HepG2 (cell line): ENCODE measurements around the gene MPI. TPM values are rescaled to one million over a fixed set of nuclear protein-coding genes. Genes with fewer than 3 reads are reported as not detected.

Source experiments
- FOSL2 ChIP-seq: sonication (generic); formaldehyde crosslinking; IDR thresholded peaks from 2 replicates; pipeline ENCODE4 v1.4.0; 2020; ENCODE audit warnings: missing genetic modification reagents
- FOXC1 ChIP-seq: sonication (generic); formaldehyde crosslinking; IDR thresholded peaks from 2 replicates; pipeline ENCODE4 v1.8.0; 2022; ENCODE audit warnings: mild to moderate bottlenecking, missing genetic modification reagents, borderline replicate concordance
- FOXK2 ChIP-seq: fragments of 450-650 bp; IDR thresholded peaks from 2 replicates; pipeline ENCODE4 v1.6.1; 2016
- GABPA ChIP-seq, 2 experiments: IDR thresholded peaks; 2 replicates each; pipeline ENCODE4 v1.6.1; 2011 to 2016; ENCODE audit warnings: low read depth in 2 of 2, low read length in 1 of 2, missing biosample characterization in 1 of 2, missing genetic modification characterization in 1 of 2
- GMEB1 ChIP-seq: sonication (generic); formaldehyde crosslinking; IDR thresholded peaks from 2 replicates; pipeline ENCODE4 v1.5.1; 2020; ENCODE audit warnings: missing genetic modification reagents, mild to moderate bottlenecking, borderline replicate concordance
- HNRNPK ChIP-seq: fragments of 200-400 bp; formaldehyde crosslinking; IDR thresholded peaks from 2 replicates; pipeline ENCODE4 v1.6.1; 2018; ENCODE audit warnings: low read length, low read depth, moderate library complexity, mild to moderate bottlenecking; ENCODE audit not compliant: poor library complexity, severe bottlenecking
- IKZF1 ChIP-seq: fragments of 450-650 bp; IDR thresholded peaks from 2 replicates; pipeline ENCODE4 v1.7.1; 2016
- ISL2 ChIP-seq: sonication (generic); formaldehyde crosslinking; IDR thresholded peaks from 2 replicates; pipeline ENCODE4 v1.5.0; 2020; ENCODE audit warnings: missing genetic modification reagents
- NFATC3 ChIP-seq: sonication (generic); formaldehyde crosslinking; IDR thresholded peaks from 2 replicates; pipeline ENCODE4 v1.5.1; 2020; ENCODE audit warnings: mild to moderate bottlenecking, missing genetic modification reagents
- PAX8 ChIP-seq: sonication (generic); formaldehyde crosslinking; IDR thresholded peaks from 2 replicates; pipeline ENCODE4 v1.8.0; 2022; ENCODE audit warnings: mild to moderate bottlenecking, missing genetic modification reagents, borderline replicate concordance
- PCBP1 ChIP-seq: fragments of 200-400 bp; formaldehyde crosslinking; IDR thresholded peaks from 2 replicates; pipeline ENCODE4 v1.6.1; 2017; ENCODE audit warnings: mild to moderate bottlenecking, low read depth, low read length, borderline replicate concordance
- PHF21A ChIP-seq: sonication (generic); formaldehyde crosslinking; IDR thresholded peaks from 2 replicates; pipeline ENCODE4 v1.5.0; 2020; ENCODE audit warnings: mild to moderate bottlenecking, missing genetic modification reagents
- PRMT3 ChIP-seq: sonication (generic); formaldehyde crosslinking; IDR thresholded peaks from 2 replicates; pipeline ENCODE4 v1.8.1; 2022; ENCODE audit warnings: low read depth, mild to moderate bottlenecking, moderate library complexity, missing genetic modification reagents, borderline replicate concordance
- REST ChIP-seq, 2 experiments: IDR thresholded peaks; 2 replicates each; pipeline ENCODE4 v1.6.1; 2011 to 2012; ENCODE audit warnings: low read length in 2 of 2, borderline replicate concordance in 1 of 2, low read depth in 1 of 2, mild to moderate bottlenecking in 1 of 2, moderate library complexity in 1 of 2
- ZC3H13 ChIP-seq: sonication (generic); formaldehyde crosslinking; IDR thresholded peaks from 2 replicates; pipeline ENCODE4 v1.8.1; 2023; ENCODE audit warnings: mild to moderate bottlenecking, missing genetic modification reagents, moderate library complexity
- ZFP82 ChIP-seq: sonication (generic); formaldehyde crosslinking; IDR thresholded peaks from 2 replicates; pipeline ENCODE4 v1.5.1; 2020; ENCODE audit warnings: mild to moderate bottlenecking, missing genetic modification reagents, borderline replicate concordance
- ZNF512 ChIP-seq: sonication (generic); formaldehyde crosslinking; IDR thresholded peaks from 2 replicates; pipeline ENCODE4 v1.4.0; 2020; ENCODE audit warnings: mild to moderate bottlenecking, missing genetic modification reagents
- polyA plus RNA-seq, 8 experiments: library from polyadenylated mRNA; depleted of rRNA in 3 of 8; stranded (reverse) in 7 of 8; unstranded in 1 of 8; fragments of >200 nt; fragmentation: Illumina TruSeq in 4 of 8; extraction: Trizol in 4 of 8; gene quantifications; 2 replicates each; pipeline versions ENCODE4 v1.2.1 to v1.2.3, GENCODE V29; 2011 to 2016; ENCODE audit warnings: low read depth in 4 of 8, missing spikeins in 1 of 8, mixed read lengths in 1 of 8; ENCODE audit not compliant: insufficient read depth in 1 of 8
- total RNA-seq, 5 experiments: library from RNA; depleted of rRNA; stranded (reverse); fragments of >200 nt; fragmentation: Illumina TruSeq; extraction: Trizol; gene quantifications; 2 replicates each; pipeline ENCODE4 v1.2.3, GENCODE V29; 2016; ENCODE audit warnings: low read depth in 1 of 5
- TF ChIP-seq, protein P1 (sequence below): sonication (generic); formaldehyde crosslinking; IDR thresholded peaks from 2 replicates; pipeline ENCODE4 v1.4.0; 2020; ENCODE audit warnings: missing genetic modification reagents

Gene MPI
- total and polyA plus RNA-seq, 2 of the 13 experiments (the other 11 are each of a cell fraction or from before 2014, with no cell fraction given) = 36.9 to 63.5 TPM

GRCh38 chr15:74906450-74907162 lies 16.8 kb downstream of the MPI start, which contains the start of gene FAM219B (continued):
- TF ChIP-seq ZNF512 (no peak), IKZF1 (no peak), FOXK2 (no peak), REST (IDR thresholded peaks at IDR 0.05; ENCODE audit: borderline replicate concordance in 1 of 2, low read depth in 1 of 2, low read length in 2 of 2) (no peak; a peak in 1 of 4 replicates), ZC3H13 (CRISPR knock-in tag) (no peak), GMEB1 (no peak; the same call in 1 of the 2 replicates), NFATC3 (no peak), HNRNPK (no peak), PRMT3 (CRISPR knock-in tag) (no peak), PAX8 (0 out of 2 replicates have a peak, but pooled peaks have one; percentile 75), PCBP1 (no peak), FOXC1 (CRISPR knock-in tag) (no peak), ISL2 (CRISPR knock-in tag) (0 out of 2 replicates have a peak, but pooled peaks have one; percentile 20), PHF21A (peak; percentile 30; the same call in 1 of the 2 replicates), FOSL2 (peak; percentile 17; the same call in 1 of the 2 replicates), GABPA (IDR thresholded peaks at IDR 0.05; ENCODE audit: low read depth, low read length) (0 out of 2 replicates have a peak, but pooled peaks have one; percentile 10), GABPA (CRISPR knock-in tag; IDR thresholded peaks at IDR 0.05; ENCODE audit: low read depth) (peak; percentile 35; the same call in 1 of the 2 replicates), ZFP82 (no peak)
- TF ChIP-seq, protein P1, sequence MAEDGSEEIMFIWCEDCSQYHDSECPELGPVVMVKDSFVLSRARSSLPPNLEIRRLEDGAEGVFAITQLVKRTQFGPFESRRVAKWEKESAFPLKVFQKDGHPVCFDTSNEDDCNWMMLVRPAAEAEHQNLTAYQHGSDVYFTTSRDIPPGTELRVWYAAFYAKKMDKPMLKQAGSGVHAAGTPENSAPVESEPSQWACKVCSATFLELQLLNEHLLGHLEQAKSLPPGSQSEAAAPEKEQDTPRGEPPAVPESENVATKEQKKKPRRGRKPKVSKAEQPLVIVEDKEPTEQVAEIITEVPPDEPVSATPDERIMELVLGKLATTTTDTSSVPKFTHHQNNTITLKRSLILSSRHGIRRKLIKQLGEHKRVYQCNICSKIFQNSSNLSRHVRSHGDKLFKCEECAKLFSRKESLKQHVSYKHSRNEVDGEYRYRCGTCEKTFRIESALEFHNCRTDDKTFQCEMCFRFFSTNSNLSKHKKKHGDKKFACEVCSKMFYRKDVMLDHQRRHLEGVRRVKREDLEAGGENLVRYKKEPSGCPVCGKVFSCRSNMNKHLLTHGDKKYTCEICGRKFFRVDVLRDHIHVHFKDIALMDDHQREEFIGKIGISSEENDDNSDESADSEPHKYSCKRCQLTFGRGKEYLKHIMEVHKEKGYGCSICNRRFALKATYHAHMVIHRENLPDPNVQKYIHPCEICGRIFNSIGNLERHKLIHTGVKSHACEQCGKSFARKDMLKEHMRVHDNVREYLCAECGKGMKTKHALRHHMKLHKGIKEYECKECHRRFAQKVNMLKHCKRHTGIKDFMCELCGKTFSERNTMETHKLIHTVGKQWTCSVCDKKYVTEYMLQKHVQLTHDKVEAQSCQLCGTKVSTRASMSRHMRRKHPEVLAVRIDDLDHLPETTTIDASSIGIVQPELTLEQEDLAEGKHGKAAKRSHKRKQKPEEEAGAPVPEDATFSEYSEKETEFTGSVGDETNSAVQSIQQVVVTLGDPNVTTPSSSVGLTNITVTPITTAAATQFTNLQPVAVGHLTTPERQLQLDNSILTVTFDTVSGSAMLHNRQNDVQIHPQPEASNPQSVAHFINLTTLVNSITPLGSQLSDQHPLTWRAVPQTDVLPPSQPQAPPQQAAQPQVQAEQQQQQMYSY = no peak
